Middle frontal gyrus (tissue), 1 donor: Measurements from ENCODE around the gene NCF4.

Experiments
- DNase-seq: peaks from one replicate; pipeline ENCODE4 v3.0.0-alpha.2; 2015; ENCODE audit warnings: low spot score; ENCODE audit errors: extremely low spot score

The NCF4 gene

DNA sequence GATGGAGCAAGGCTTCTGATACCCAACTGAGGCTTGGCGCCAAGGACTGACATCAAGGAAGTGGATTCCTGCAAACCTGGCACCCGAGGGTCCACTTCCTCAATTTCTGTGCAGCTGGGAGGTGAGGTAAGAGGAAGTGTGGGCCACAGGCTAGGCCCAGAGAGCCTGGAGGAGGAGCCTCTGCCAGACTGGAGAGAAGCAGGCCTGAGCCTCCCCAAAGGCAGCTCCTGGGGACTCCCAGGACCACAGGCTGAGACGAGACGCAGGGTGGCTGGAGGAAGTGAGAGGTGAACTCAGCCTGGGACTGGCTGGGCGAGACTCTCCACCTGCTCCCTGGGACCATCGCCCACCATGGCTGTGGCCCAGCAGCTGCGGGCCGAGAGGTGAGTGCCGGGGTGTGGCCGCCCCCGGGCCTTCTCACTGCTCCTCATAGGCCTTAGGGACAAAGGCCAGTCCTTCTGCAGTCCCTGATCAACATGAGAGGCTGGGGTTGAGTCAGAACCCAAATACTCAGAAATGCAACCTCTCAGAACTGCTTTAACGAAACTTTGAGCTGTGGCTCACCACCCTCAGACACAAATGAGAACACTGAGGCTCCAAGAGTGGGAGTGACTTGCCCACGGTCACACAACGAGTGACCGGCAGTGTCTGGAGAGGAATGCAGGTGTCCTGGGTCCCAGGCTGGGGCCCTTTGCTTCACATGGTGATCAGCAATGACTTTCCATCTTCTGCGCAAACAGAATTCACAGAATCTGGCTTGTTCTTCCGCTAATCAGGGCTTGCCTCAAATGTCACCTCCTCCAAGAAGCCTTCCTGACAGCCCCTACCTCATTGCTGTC is at the start of gene NCF4:
TSS of gene NCF4 (plus strand) at position 186 of the 839 bp plus-strand sequence. CDS start at position 352, 166 bp downstream.
- DNase-seq, result no peak

DNA sequence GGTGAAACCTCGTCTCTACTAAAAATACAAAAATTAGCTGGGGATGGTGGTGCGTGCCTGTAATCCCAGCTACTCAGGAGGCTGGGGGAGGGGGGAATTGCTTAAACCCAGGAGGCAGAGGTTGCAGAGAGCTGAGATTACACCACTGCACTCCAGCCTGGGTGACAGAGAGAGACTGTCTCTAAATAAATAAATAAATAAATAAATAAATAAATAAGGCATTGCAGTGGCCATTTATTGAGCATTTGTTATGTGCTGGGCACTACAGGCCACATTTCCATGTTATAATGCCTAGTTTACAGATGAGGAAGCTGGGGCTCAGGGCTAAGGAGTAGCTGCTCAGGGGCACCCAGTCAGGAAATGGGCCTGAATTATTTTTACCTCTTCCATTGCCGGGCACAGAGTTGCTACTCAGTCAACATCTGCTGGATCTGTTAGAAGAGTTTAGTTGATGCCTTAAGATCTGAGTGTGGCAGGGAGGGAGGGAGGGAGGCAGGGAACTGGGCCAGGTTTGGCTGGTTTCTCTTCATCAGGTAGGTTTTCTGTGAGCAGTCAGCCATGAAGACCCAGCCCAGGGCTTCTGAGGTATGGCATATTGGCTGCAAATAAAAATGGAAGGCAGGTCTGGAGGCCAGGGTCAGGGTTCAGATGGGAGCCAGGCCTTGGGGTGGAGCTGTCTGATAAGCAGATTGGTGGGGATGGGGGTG is 49.6 kb upstream of the NCF4 start:
- no peak for DNase-seq

- DNase-seq, result no peak
Observed at GRCh38 chr22:36814801-36815200, 46.0 kb upstream of the NCF4 start.

DNA sequence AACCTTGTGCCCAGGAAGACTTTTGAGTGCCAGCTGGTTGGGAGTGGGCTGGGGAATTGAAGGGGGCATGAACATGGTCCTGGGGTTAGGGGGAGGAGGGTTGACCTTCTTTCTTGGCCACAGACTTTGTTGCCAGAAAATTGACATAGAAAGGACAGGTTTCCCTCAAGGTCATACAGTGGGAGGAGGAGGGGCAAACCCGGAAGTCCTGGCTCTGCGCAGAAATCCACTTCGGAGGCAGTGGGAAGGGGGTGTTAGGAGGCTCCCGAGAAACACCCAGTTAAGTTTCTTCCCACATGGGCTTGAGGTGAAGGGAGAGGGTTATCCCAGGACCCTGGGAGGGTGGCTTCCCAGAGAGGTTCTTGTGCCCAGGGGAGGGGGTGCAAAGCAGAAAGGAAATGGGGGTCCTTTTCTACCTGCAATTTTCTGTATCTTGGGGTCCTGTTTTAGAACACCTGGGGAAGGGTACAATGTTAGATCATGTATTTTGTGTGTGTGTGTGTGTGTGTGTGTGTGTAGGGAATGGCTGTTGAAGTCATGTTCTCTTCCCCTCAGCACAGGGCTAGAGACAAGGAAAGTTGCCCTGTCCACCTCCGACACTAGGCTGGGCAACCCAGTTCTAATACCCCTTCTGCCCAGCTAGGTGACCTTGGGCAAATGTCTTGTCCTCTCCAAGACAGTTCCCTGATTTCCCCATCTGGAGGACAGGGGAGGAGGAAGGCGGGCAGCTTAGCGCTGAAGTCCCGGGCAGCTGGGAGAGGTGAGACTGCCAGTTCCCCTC is 45.1 kb upstream of the NCF4 start:
- no peak for DNase-seq

- no peak for DNase-seq
Observed at GRCh38 chr22:36816339-36816635, 44.5 kb upstream of the NCF4 start.

DNA sequence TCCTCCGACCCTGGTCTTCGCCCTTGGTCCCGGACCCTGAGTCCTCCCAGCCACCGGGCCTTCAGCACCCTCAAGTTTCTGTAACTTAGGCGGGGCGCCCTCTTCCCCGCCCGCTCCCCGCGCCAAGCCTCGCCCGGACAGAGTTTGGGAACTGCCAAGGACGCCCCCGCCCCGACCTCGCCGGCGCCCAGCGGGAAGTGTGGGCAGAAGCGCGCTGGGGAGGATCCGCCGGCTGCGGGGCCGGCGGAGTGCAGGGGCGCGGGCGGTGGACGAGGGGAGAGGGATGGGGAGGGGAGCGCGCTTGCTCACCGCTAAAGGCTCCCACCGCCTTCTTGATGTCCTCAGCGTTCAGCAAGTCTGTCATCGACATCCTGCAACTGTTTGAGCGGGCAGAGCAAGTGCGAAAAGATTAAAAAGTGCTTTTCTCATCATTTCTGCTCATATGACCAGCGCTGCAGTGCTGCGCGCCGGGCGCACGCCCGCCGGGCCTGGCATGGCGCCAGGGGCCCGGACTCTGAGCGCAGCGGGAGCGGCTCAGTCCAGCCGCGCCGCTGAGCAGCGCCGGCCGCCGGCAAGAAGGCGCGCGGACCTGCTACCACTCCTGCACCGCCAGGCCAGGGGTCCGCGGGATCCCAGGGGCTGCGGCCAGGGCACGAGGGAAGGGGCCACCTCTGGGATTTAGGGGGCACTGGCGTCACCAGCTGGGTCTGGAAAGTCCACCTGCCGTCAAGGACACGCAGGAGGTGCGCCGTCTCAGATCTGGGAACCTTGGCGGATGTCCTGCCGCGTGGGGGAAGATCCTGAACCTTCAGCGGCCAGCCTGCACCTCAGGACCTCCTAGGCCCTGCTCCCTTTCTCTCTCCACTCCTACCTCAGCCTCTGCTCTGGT is 43.9 kb upstream of the NCF4 start, which contains the start of gene PVALB:
TSS of gene PVALB (minus strand) at position 400 of the 889 bp plus-strand sequence. CDS start at position 370, 30 bp downstream.
- no peak for DNase-seq

GRCh38 chr22:36817525-36817848 is 43.3 kb upstream of the NCF4 start:
- DNase-seq, result no peak

DNA sequence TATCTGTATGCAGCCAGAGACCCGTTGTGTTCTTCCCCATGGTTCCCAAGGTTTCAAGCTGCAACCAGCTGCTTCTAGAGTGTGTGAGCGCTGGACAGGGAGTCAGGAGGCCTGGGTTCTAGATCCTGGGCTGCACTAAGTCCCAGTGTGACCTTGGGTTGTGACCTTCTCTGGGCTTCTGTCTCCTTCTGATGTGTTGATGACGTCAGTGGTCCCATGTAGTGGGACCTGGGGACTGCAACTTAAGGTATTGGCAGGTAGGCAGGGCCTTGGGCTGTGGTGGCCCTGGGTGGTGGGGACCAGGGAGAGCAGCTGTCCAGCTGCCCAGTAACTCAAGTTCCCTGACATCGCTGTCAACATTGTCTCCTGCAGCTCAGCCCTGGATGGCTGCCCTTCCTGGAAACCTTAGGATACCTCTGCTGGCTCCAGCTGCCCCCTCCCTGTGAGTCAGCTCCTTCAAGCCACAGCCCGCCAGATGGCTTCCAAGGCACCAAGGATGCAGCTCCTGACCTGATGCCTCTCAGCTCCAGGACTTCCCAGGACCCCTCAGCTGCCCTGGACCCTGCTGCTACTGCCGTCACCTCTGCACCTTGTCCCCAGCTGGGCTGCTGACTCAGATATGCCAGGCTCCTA is 42.7 kb upstream of the NCF4 start:
- no peak for DNase-seq

DNA sequence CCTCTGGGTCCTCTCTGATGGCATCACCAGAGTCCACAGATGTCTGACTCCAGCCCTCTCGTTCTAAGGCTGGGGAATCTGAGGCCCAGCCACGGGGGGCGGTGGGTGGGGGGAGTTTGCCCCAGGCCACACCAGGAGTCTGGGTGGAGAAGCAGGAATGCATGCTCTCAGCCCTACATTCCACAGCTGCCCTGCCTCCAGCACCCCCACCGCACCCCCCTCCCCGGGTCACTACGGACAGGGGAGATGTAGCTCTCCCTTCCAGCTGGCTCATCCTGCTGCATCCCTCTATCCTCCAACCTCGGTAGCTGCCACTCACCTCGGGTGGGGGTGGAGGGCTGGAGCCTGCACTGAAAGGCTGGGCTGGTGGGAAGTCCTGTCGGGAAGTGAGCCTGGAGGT is 41.7 kb upstream of the NCF4 start:
- no peak for DNase-seq

- no peak for DNase-seq
Observed at GRCh38 chr22:36822581-36822980, 38.2 kb upstream of the NCF4 start.

DNA sequence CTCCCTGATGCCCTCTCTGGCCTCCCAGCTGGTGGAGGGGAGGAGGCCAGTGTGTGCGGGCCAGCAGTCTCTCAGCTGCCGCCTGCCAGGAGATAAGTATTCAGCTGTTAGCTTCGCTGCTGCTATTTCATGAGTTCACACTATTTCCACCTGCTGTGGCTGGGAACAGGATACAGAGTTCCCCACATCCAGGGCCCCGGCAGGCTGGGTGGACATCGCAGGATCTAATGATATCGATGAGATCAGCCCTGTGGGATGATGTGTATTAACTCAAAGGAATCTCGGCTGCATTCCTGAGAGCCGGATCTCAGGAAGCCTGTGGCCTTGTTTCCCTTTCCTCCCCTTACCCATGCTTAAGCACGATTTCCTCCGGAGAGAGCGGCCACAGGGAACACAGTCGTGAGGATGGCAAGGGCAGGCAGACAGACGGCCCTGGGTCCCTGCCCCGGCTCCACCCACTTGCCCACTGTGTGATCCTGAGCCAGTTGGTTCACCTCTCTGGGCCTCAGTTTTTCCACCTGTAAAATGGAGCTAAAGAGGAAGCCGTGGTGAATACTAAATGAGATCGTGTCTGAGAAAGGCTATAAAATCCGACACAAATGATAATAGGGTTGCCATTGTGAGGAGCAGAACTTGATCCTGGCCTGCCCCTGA is 37.5 kb upstream of the NCF4 start:
- no peak for DNase-seq

- no peak for DNase-seq
Observed at GRCh38 chr22:36824655-36825054, 36.2 kb upstream of the NCF4 start.

GRCh38 chr22:36826262-36826661 is 34.5 kb upstream of the NCF4 start:
- no peak for DNase-seq

DNA sequence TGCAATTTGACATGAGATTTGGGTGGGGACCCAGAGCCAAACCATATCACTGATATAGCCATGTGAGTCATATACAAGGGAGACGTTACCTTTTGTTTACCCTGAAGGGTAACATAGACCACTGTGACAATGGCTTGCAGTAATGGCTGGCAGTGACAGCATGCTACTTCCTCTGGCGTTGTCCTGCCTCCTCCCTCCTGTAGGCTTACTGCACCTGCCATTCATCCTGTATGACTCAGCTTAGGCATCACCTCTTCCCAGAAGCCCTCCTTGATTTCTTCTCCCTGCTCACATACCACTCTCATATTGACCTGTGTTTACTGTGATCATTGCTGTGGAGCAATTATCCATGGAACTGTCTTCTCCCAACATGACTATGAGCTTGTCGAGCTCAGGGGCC is 32.0 kb upstream of the NCF4 start:
- no peak for DNase-seq

DNA sequence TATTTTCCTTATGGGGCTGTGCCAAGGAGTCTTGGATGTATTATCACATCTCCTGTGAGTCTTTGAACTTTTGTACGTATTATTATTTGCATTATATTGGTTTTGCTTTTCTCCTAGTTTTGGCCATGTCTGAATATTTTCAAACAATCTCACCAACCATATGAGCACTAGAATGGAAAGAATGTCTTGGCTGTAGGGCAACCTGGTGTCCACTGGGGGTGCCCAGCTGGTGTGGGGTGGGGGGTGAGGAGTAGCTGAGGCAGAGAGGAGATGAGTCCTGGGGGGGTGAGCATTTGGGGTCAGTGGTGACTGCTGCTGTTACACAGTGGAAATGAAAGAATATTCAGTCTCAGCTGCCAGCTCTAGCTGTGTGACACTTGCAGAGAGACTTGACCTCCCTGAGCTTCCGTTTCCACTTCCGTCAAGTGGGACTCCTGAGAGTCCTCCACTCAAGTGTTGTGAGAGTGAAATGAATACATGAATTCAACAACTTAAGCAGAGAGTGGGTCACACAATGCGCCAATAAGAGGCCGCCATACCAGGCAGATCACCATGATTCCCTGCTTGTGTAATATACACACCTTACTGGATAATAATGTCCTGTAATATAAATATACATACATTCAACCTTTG is 31.3 kb upstream of the NCF4 start:
- no peak for DNase-seq

- DNase-seq, result no peak
Observed at GRCh38 chr22:36830601-36831000, 30.2 kb upstream of the NCF4 start.

DNA sequence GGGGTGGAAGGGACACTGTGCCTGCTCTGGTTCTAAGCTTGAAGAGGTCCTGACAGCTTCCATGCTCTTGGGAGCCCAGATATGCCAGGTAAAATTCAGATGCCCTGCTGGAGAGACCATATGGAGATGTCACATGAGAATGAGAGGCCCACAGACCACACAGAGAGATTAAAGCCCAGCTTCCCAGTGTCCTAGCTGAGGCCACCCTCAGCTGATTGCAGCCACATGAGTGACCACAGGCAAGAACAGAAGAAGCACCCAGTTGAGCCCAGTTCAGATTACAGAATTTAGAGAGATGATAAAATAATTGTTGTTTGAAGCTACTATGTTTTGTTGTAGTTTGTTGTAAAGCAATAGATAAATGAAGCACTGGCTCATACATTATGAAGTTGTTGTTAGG is 29.6 kb upstream of the NCF4 start:
- DNase-seq, result no peak

GRCh38 chr22:36831717-36832116 is 29.1 kb upstream of the NCF4 start:
- DNase-seq, result no peak

DNA sequence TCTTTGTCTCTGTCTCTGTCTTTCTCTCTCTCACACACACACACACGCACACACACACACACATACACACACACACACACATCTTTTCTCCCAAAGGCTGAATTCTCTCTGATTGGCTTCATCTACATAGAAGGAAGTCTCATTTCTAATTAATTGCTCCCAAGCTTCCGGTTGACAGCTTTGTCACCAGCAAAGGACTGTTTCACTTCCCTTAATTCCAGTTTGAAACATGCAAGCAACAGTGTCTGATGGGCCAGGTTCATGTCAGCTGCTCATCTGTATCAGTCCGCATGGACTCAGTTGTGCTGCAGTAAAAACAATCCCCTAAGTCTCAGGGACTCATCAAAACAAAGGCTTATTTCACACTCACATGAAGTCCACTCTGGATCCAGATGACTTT is 27.7 kb upstream of the NCF4 start:
- no peak for DNase-seq

DNA sequence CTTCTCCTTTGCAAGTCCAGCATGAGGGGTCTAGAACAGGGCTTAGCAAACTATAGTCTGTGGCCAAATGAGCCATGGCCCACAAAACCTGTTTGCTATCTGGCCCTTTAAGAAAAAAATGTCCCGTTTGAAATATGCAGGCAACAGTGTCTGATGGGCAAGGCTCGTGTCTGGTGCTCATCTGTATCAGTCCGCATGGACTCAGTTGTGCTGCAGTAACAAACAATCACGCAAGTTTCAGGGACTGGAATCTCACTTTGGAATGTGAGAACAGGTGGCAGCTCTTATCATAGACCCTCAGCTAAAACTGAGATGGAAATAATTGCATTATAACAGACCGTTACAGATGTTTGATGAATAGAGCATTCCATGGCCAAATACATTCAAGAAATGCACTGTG is 24.9 kb upstream of the NCF4 start:
- no peak for DNase-seq
